Transverse colon (tissue), 4 donors: ENCODE data around the gene TTYH1.

Experiments
- CTCF ChIP-seq, 5 experiments: fragments of 200-600 bp in 3 of 5; fragments of 450-650 bp in 2 of 5; sonication (generic) in 3 of 5; IDR thresholded peaks; 1 replicate in 2 of 5; 2 replicates in 3 of 5; pipeline ENCODE4 v1.5.1; 2016 to 2017; ENCODE audit warnings: antibody characterized with exemption in 5 of 5, inconsistent platforms in 3 of 5, mild to moderate bottlenecking in 2 of 5, moderate library complexity in 1 of 5
- POLR2A ChIP-seq: fragments of 450-650 bp; IDR thresholded peaks from one replicate; pipeline ENCODE4 v1.6.1; 2016; ENCODE audit warnings: antibody characterized with exemption, mild to moderate bottlenecking, moderate library complexity
- POLR2AphosphoS5 ChIP-seq, 3 donors: sonication (generic); formaldehyde crosslinking; IDR thresholded peaks; one replicate each; pipeline ENCODE4 v1.6.1; 2016; ENCODE audit warnings: antibody characterized with exemption in 3 of 3

GRCh38 chr19:54451331-54451871 is 36.1 kb downstream of the TTYH1 start:
- TF ChIP-seq CTCF (IDR thresholded peaks at IDR 0.05): no peak
- no peak for TF ChIP-seq POLR2AphosphoS5 (IDR thresholded peaks at IDR 0.05)
- no peak for TF ChIP-seq POLR2A
